ENCODE results near the gene FRS3.

The FRS3 gene

DNA sequence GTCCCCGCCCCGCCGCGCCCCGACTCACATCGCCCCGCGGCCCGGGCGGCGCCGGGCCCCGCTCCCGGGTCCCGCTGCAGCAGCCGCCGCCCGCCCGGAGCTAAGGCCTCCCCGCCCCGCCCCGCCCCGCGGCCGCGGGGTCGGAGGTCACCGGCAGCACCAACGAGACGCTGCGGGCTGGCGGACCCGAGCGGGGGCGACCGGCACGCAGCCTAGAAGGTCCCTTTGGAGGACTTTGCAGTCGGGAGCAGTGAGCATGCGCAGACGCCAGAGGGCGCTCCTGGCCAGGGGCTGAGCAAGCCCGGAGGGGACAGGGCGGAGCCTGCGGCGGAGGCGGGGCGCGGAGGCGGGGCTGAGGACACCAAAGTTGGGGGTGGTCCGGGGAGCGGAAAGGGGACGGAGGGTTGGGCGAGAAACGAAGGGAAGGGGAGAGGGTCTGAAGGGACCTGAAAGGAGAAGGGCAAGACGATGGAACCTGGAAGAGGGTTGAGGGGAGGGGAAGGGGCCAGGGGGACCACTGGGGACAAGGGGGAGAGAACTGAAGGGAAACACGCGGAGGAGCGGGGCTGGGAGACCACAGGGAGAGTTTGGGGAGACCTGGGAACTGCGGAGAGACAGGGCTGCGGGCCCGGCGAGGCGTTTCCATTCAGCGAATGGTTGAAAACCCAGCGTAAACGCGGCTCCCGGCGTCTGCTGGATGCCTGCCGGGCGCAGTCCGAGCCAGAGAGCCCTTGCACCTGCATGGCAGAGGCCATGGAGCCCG lies at the start of gene FRS3:
Gene FRS3, minus strand, starts transcription at position 113 of the 763 bp plus-strand sequence. CDS start 2,913 bp downstream, outside the sequence.
- H3K4me3 ChIP-seq (ENCODE audit: low read length): peak within 1 kb of the TSS; percentile 66
- DNase-seq (ENCODE audit: low read depth): peak; percentile 87
- peak; percentile 77 for TF ChIP-seq CTCF (IDR thresholded peaks at IDR 0.05; ENCODE audit: insufficient read depth, low read depth, low read length, missing control alignments)

- TF ChIP-seq CTCF (IDR thresholded peaks at IDR 0.05; ENCODE audit: insufficient read depth, low read depth, low read length, missing control alignments): no peak
- H3K4me3 ChIP-seq (ENCODE audit: low read length): no peak overlapping the region
- no peak for DNase-seq (ENCODE audit: low read depth)
Observed at GRCh38 chr6:41826343-41827022, 46.8 kb upstream of the FRS3 start.

DNA sequence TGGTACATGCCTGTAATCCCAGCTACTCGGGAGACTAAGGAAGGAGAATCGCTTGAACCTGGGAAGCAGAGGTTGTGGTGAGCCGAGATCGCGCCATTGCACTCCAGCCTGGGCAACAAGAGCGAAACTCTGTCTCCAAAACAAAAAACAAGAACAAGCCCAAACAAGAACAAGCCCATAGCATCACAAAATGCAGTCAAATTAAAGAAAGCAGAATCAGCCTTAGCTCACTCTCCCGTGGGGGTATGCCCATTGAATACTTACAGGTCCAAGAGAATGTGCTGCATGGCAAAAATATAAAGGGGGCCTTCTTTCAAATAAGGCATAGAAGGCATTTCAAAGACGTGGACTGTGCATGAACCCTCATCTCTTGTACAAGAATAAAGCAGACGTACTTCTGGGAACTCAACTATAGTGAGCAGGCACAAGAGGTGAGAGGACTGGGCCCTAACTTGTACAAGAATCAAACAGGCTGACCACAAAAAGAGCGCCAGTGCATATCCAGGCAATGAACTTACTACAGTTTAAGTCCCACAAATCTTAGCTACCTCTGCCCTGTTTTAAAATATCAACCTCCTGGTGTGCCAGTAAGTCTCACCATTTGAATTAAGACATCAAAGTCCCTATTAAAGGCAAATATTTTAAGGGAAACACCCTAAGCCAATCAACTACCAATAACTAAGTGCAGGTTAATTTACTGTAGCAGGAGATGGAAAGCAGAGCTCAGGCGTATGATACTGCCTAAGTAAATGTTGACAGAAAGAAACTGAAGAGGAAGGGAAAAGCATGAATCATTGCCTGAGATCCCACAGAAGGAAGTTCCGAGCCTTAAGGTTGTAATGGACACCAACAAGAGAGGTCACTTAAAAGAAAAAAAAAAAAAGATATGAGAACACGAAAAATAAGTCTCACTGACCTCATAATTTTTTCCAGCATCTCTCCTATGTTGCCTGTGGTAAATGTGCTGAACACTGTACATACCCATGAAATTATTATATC lies 45.2 kb upstream of the FRS3 start:
- peak; percentile 84 for DNase-seq (ENCODE audit: low read depth)
- H3K4me3 ChIP-seq (ENCODE audit: low read length): no peak overlapping the region
- no peak for TF ChIP-seq CTCF (IDR thresholded peaks at IDR 0.05; ENCODE audit: insufficient read depth, low read depth, low read length, missing control alignments)

GRCh38 chr6:41823178-41823577 lies 43.5 kb upstream of the FRS3 start:
- no peak for TF ChIP-seq CTCF (IDR thresholded peaks at IDR 0.05; ENCODE audit: insufficient read depth, low read depth, low read length, missing control alignments)
- DNase-seq (ENCODE audit: low read depth): no peak
- no peak overlapping the region for H3K4me3 ChIP-seq (ENCODE audit: low read length)

GRCh38 chr6:41822021-41822420 lies 42.3 kb upstream of the FRS3 start:
- H3K4me3 ChIP-seq (ENCODE audit: low read length): no peak overlapping the region
- DNase-seq (ENCODE audit: low read depth): no peak
- no peak for TF ChIP-seq CTCF (IDR thresholded peaks at IDR 0.05; ENCODE audit: insufficient read depth, low read depth, low read length, missing control alignments)

- no peak overlapping the region for H3K4me3 ChIP-seq (ENCODE audit: low read length)
- no peak for DNase-seq (ENCODE audit: low read depth)
- TF ChIP-seq CTCF (IDR thresholded peaks at IDR 0.05; ENCODE audit: insufficient read depth, low read depth, low read length, missing control alignments): no peak
Observed at GRCh38 chr6:41821266-41821665, 41.6 kb upstream of the FRS3 start.

Data from epithelial cell of esophagus (primary cell).